SK-N-SH (cell line): ENCODE measurements around the gene NXPH4. TPM values are rescaled to one million over a fixed set of nuclear protein-coding genes. Genes with fewer than 3 reads are reported as not detected.

Source experiments
- CTCF ChIA-PET: fragments of 300-600, 350-600 bp; formaldehyde crosslinking; extraction: SDS; loops from one replicate; lab custom pipeline; 2021; lab: Yijun Ruan, JAX
- POLR2A ChIA-PET: fragments of 350-600 bp; sonication (Branson Sonifier 250); formaldehyde crosslinking; extraction: SDS; loops from one replicate; lab custom pipeline; 2020; ENCODE audit warnings: antibody characterized with exemption, inconsistent platforms; lab: Yijun Ruan, JAX
- DNase-seq: peaks from one replicate; pipeline ENCODE4 v3.0.0; 2012
- H2AFZ ChIP-seq: fragments of 200-600 bp; sonication (generic); 2 replicates; pipeline ENCODE4 v1.8.1; 2016; ENCODE audit warnings: antibody characterized with exemption, mild to moderate bottlenecking, low read depth
- H3F3A ChIP-seq: fragments of 200-600 bp; sonication (generic); replicated peaks from 2 replicates; pipeline ENCODE3; 2016; ENCODE audit warnings: antibody characterized with exemption, mild to moderate bottlenecking; ENCODE audit not compliant: insufficient read depth
- H3K27ac ChIP-seq, 2 experiments: fragments of 200-500 bp in 1 of 2; fragments of 200-600 bp in 1 of 2; sonication (Bioruptor generic) in 1 of 2; sonication (generic), shearing (Covaris generic) in 1 of 2; 2 replicates each; pipeline versions ENCODE4 v1.5.1 to v1.6.1; 2014 to 2016; ENCODE audit warnings: low read depth in 2 of 2, inconsistent platforms in 1 of 2, low read length in 1 of 2, mild to moderate bottlenecking in 1 of 2, mixed read lengths in 1 of 2
- H3K27me3 ChIP-seq: fragments of 200-600 bp; sonication (generic), shearing (Covaris generic); 2 replicates; pipeline ENCODE4 v1.6.1; 2016; ENCODE audit warnings: mixed run types; ENCODE audit not compliant: insufficient read depth
- H3K36me3 ChIP-seq, 2 experiments: fragments of 200-500 bp in 1 of 2; fragments of 200-600 bp in 1 of 2; sonication (Bioruptor generic) in 1 of 2; sonication (generic) in 1 of 2; replicated peaks in 1 of 2; 2 replicates each; pipeline versions ENCODE3 to v1.5.1; 2014 to 2016; ENCODE audit warnings: low read length in 1 of 2, mild to moderate bottlenecking in 1 of 2; ENCODE audit not compliant: insufficient read depth in 2 of 2, control insufficient read depth in 1 of 2
- H3K4me1 ChIP-seq, 2 experiments: fragments of 200-500 bp in 1 of 2; fragments of 200-600 bp in 1 of 2; sonication (Bioruptor generic) in 1 of 2; sonication (generic), shearing (Covaris generic) in 1 of 2; 2 replicates each; pipeline versions ENCODE4 v1.5.1 to v1.6.1; 2014 to 2016; ENCODE audit warnings: low read depth in 1 of 2, low read length in 1 of 2, mixed run types in 1 of 2; ENCODE audit not compliant: insufficient read depth in 2 of 2, control insufficient read depth in 1 of 2
- H3K4me2 ChIP-seq: fragments of 200-600 bp; sonication (generic), shearing (Covaris generic); 2 replicates; pipeline ENCODE4 v1.6.1; 2017; ENCODE audit warnings: mixed run types
- H3K4me3 ChIP-seq, 2 experiments: fragments of 200-500 bp in 1 of 2; fragments of 200-600 bp in 1 of 2; sonication (Bioruptor generic) in 1 of 2; sonication (generic), shearing (Covaris generic) in 1 of 2; 2 replicates each; pipeline versions ENCODE4 v1.5.1 to v1.8.1; 2014 to 2016; ENCODE audit warnings: low read depth in 2 of 2, inconsistent platforms in 1 of 2, low read length in 1 of 2, mild to moderate bottlenecking in 1 of 2, mixed read lengths in 1 of 2, moderate library complexity in 1 of 2
- H3K79me2 ChIP-seq: fragments of 200-600 bp; sonication (generic); 2 replicates; pipeline ENCODE4 v1.8.1; 2017; ENCODE audit warnings: mild to moderate bottlenecking; ENCODE audit not compliant: insufficient read depth
- H3K9ac ChIP-seq: fragments of 200-600 bp; sonication (generic); 2 replicates; pipeline ENCODE4 v1.6.1; 2017; ENCODE audit warnings: mixed run types
- H3K9me2 ChIP-seq: fragments of 200-600 bp; sonication (generic); 2 replicates; pipeline ENCODE4 v1.6.1; 2017; ENCODE audit warnings: mixed run types
- H3K9me3 ChIP-seq: fragments of 200-600 bp; sonication (generic); 2 replicates; pipeline ENCODE4 v1.6.1; 2017; ENCODE audit warnings: mixed run types, mild to moderate bottlenecking, moderate library complexity
- H4K20me1 ChIP-seq: fragments of 200-600 bp; sonication (generic); 2 replicates; pipeline ENCODE4 v1.6.1; 2017; ENCODE audit warnings: mild to moderate bottlenecking, mixed run types; ENCODE audit not compliant: insufficient read depth
- EZH2phosphoT487 ChIP-seq: fragments of 200-600 bp; sonication (generic); IDR thresholded peaks from 2 replicates; pipeline ENCODE4 v1.6.1; 2017; ENCODE audit warnings: low read depth, mixed run types, mild to moderate bottlenecking, antibody characterized with exemption, moderate library complexity, borderline replicate concordance
- FOXJ3 ChIP-seq: sonication (generic); formaldehyde crosslinking; IDR thresholded peaks from 2 replicates; pipeline ENCODE4 v1.5.1; 2020; ENCODE audit warnings: mild to moderate bottlenecking, missing genetic modification reagents
- GABPA ChIP-seq: IDR thresholded peaks from 2 replicates; pipeline ENCODE4 v1.4.0; 2012; ENCODE audit warnings: low read depth, mild to moderate bottlenecking
- GATA2 ChIP-seq: sonication (generic); formaldehyde crosslinking; IDR thresholded peaks from 2 replicates; pipeline ENCODE4 v1.5.0; 2020; ENCODE audit warnings: mild to moderate bottlenecking, missing genetic modification reagents
- JUND ChIP-seq: IDR thresholded peaks from 2 replicates; pipeline ENCODE4 v1.4.0; 2012
- MEF2A ChIP-seq: IDR thresholded peaks from 2 replicates; pipeline ENCODE4 v1.4.0; 2012; ENCODE audit warnings: low read depth, borderline replicate concordance
- NFIC ChIP-seq: IDR thresholded peaks from 2 replicates; pipeline ENCODE4 v1.4.0; 2012; ENCODE audit warnings: borderline replicate concordance
- POLR2AphosphoS5 ChIP-seq: IDR thresholded peaks from 2 replicates; pipeline ENCODE4 v1.6.1; 2012; ENCODE audit warnings: low read depth, low read length
- RFX5 ChIP-seq: IDR thresholded peaks from 2 replicates; pipeline ENCODE4 v1.6.1; 2012; ENCODE audit warnings: mild to moderate bottlenecking, improper control_type of control experiment, low read length
- TAF1 ChIP-seq: IDR thresholded peaks from 2 replicates; pipeline ENCODE4 v1.6.1; 2012; ENCODE audit warnings: low read depth, mild to moderate bottlenecking, low read length, moderate library complexity, borderline replicate concordance
- TEAD4 ChIP-seq: IDR thresholded peaks from 2 replicates; pipeline ENCODE4 v1.4.0; 2012; ENCODE audit warnings: mild to moderate bottlenecking, borderline replicate concordance; ENCODE audit not compliant: insufficient read depth
- YY1 ChIP-seq: IDR thresholded peaks from 2 replicates; pipeline ENCODE4 v1.4.0; 2012; ENCODE audit warnings: low read depth, mild to moderate bottlenecking
- WGBS: methylation state at CpG from one replicate; pipeline ENCODE4 v1.1.6; 2017; ENCODE audit warnings: low lambda C conversion rate; 5-methylcytosine and 5-hydroxymethylcytosine counted together
- polyA plus RNA-seq, 3 experiments: library from polyadenylated mRNA; depleted of rRNA; stranded (reverse); fragments of >200 nt; gene quantifications; 2 replicates each; pipeline ENCODE4 v1.2.3, GENCODE V29; 2012
- TF ChIP-seq, protein P1 (sequence below): IDR thresholded peaks from 2 replicates; pipeline ENCODE4; 2012
- TF ChIP-seq, protein P2 (sequence below): IDR thresholded peaks from 2 replicates; pipeline ENCODE4 v1.4.0; 2012; ENCODE audit warnings: low read depth, borderline replicate concordance
- TF ChIP-seq, protein P3 (sequence below): IDR thresholded peaks from 2 replicates; pipeline ENCODE4 v1.6.1; 2012; ENCODE audit warnings: mild to moderate bottlenecking, low read depth, low read length, moderate library complexity
- TF ChIP-seq, protein P4 (sequence below): fragments of 200-600 bp; sonication (generic); IDR thresholded peaks from 2 replicates; pipeline ENCODE4 v1.6.1; 2017; ENCODE audit warnings: antibody characterized with exemption, mild to moderate bottlenecking, moderate library complexity
- TF ChIP-seq, protein P5 (sequence below): IDR thresholded peaks from 2 replicates; pipeline ENCODE4 v1.4.0; 2012; ENCODE audit warnings: low read depth
- TF ChIP-seq, protein P6 (sequence below): fragments of 150-350 bp; IDR thresholded peaks from 2 replicates; pipeline ENCODE4 v1.6.1; 2016; ENCODE audit warnings: mild to moderate bottlenecking, low read depth, low read length

Gene NXPH4
- polyA plus RNA-seq, 1 of the 3 experiments (the other 2 are of a cell fraction) = 0.31 TPM

DNA sequence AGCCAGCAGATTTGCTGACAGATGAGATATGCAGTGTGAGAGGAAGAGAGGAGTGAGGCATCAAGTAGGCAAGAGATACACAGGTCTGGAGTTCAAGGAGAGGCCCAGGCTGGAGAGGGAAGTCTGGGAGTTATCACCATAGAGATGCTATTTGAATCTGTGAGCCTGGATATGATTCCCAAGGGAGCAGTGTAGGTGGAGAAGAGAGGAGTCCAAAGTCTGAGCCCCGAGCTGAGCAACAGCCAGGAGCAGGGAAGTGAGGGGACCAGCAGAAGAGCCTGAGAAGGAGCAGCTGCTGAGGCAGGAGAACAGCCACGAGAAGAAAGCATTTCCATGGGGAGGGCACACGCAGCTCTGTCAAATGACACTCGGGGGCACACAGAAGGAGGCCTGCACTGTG lies 20.2 kb upstream of the NXPH4 start (continued):
- no peak for TF ChIP-seq MEF2A
- no peak for TF ChIP-seq GATA2

DNA sequence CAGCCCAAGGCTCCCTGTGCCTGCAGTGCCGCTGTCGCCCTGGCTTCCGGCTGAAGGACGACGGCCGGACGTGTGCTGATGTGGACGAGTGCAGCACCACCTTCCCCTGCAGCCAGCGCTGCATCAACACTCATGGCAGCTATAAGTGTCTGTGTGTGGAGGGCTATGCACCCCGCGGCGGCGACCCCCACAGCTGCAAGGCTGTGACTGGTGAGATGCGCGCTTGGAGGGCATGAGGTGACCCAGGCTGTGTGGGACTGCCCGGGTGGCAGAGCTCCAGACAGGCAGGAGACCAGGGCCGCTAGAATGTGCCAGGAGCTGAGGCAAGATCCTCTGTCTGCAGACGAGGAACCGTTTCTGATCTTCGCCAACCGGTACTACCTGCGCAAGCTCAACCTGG lies 19.6 kb upstream of the NXPH4 start:
- WGBS = 91% methylated on average over 21 of the region's 22 CpGs
- CTCF ChIA-PET = interaction anchor here (0.9 to 6.9 kb wide), 5 partner anchors 14 to 44 kb away, joined by 3 to 48 read pairs (median 5); no protein-coding TSS in a partner anchor
- H3K9me2 ChIP-seq = no peaks in the 10 kb centered on the region

DNA sequence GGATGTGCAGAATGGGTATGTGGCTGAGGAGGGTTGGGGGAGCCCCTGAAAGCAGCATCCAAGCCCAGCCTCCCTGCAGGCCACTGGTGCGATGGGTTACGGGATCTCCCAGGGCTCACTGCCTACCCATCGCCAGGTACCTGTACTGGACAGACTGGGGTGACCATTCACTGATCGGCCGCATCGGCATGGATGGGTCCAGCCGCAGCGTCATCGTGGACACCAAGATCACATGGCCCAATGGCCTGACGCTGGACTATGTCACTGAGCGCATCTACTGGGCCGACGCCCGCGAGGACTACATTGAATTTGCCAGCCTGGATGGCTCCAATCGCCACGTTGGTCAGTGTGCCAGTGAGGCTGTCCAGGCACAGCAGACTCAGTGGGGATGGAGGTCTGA lies 18.3 kb upstream of the NXPH4 start:
- H3K27me3 ChIP-seq = no peaks in the 10 kb centered on the region
- 89% methylated on average over 3 of the region's 17 CpGs for WGBS
- CTCF ChIA-PET = interaction anchor here (1.3 to 6.9 kb wide), 4 partner anchors 15 to 87 kb away, joined by 3 to 48 read pairs (median 4); no protein-coding TSS in a partner anchor
- no peaks in the 10 kb centered on the region for H3F3A ChIP-seq
- H3K9ac ChIP-seq = no peak overlapping the region
- H4K20me1 ChIP-seq = no peaks in the 10 kb centered on the region
- DNase-seq = no peak
- peaks cover 0 to 82% of the 10 kb centered on the region in 2 experiments for H3K36me3 ChIP-seq
- no peak overlapping the region for H3K4me2 ChIP-seq
- H3K4me3 ChIP-seq = no peak overlapping the region
- POLR2A ChIA-PET = no interaction called here
- H3K9me3 ChIP-seq = no peaks in the 10 kb centered on the region
- no peaks in the 10 kb centered on the region for H3K79me2 ChIP-seq
- no peaks in the 10 kb centered on the region for H3K9me2 ChIP-seq
- H2AFZ ChIP-seq = no peak overlapping the region
- no peaks in the 10 kb centered on the region for H3K4me1 ChIP-seq
- H3K27ac ChIP-seq = no peak overlapping the region
- TF ChIP-seq, protein P1, sequence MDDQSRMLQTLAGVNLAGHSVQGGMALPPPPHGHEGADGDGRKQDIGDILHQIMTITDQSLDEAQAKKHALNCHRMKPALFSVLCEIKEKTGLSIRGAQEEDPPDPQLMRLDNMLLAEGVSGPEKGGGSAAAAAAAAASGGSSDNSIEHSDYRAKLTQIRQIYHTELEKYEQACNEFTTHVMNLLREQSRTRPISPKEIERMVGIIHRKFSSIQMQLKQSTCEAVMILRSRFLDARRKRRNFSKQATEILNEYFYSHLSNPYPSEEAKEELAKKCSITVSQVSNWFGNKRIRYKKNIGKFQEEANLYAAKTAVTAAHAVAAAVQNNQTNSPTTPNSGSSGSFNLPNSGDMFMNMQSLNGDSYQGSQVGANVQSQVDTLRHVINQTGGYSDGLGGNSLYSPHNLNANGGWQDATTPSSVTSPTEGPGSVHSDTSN = no peak
- TF ChIP-seq, protein P2, sequence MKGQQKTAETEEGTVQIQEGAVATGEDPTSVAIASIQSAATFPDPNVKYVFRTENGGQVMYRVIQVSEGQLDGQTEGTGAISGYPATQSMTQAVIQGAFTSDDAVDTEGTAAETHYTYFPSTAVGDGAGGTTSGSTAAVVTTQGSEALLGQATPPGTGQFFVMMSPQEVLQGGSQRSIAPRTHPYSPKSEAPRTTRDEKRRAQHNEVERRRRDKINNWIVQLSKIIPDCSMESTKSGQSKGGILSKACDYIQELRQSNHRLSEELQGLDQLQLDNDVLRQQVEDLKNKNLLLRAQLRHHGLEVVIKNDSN = no peak
- no peak for TF ChIP-seq FOXJ3 (CRISPR knock-in tag)
- TF ChIP-seq, protein P3, sequence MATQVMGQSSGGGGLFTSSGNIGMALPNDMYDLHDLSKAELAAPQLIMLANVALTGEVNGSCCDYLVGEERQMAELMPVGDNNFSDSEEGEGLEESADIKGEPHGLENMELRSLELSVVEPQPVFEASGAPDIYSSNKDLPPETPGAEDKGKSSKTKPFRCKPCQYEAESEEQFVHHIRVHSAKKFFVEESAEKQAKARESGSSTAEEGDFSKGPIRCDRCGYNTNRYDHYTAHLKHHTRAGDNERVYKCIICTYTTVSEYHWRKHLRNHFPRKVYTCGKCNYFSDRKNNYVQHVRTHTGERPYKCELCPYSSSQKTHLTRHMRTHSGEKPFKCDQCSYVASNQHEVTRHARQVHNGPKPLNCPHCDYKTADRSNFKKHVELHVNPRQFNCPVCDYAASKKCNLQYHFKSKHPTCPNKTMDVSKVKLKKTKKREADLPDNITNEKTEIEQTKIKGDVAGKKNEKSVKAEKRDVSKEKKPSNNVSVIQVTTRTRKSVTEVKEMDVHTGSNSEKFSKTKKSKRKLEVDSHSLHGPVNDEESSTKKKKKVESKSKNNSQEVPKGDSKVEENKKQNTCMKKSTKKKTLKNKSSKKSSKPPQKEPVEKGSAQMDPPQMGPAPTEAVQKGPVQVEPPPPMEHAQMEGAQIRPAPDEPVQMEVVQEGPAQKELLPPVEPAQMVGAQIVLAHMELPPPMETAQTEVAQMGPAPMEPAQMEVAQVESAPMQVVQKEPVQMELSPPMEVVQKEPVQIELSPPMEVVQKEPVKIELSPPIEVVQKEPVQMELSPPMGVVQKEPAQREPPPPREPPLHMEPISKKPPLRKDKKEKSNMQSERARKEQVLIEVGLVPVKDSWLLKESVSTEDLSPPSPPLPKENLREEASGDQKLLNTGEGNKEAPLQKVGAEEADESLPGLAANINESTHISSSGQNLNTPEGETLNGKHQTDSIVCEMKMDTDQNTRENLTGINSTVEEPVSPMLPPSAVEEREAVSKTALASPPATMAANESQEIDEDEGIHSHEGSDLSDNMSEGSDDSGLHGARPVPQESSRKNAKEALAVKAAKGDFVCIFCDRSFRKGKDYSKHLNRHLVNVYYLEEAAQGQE = no peak
- TF ChIP-seq MEF2A = no peak
- TF ChIP-seq POLR2AphosphoS5 = no peak
- TF ChIP-seq EZH2phosphoT487 = no peak
- TF ChIP-seq, protein P4, sequence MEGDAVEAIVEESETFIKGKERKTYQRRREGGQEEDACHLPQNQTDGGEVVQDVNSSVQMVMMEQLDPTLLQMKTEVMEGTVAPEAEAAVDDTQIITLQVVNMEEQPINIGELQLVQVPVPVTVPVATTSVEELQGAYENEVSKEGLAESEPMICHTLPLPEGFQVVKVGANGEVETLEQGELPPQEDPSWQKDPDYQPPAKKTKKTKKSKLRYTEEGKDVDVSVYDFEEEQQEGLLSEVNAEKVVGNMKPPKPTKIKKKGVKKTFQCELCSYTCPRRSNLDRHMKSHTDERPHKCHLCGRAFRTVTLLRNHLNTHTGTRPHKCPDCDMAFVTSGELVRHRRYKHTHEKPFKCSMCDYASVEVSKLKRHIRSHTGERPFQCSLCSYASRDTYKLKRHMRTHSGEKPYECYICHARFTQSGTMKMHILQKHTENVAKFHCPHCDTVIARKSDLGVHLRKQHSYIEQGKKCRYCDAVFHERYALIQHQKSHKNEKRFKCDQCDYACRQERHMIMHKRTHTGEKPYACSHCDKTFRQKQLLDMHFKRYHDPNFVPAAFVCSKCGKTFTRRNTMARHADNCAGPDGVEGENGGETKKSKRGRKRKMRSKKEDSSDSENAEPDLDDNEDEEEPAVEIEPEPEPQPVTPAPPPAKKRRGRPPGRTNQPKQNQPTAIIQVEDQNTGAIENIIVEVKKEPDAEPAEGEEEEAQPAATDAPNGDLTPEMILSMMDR = no peak
- TF ChIP-seq YY1 = no peak
- TF ChIP-seq GABPA = no peak
- TF ChIP-seq, protein P5, sequence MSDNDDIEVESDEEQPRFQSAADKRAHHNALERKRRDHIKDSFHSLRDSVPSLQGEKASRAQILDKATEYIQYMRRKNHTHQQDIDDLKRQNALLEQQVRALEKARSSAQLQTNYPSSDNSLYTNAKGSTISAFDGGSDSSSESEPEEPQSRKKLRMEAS = no peak
- TF ChIP-seq, protein P6, sequence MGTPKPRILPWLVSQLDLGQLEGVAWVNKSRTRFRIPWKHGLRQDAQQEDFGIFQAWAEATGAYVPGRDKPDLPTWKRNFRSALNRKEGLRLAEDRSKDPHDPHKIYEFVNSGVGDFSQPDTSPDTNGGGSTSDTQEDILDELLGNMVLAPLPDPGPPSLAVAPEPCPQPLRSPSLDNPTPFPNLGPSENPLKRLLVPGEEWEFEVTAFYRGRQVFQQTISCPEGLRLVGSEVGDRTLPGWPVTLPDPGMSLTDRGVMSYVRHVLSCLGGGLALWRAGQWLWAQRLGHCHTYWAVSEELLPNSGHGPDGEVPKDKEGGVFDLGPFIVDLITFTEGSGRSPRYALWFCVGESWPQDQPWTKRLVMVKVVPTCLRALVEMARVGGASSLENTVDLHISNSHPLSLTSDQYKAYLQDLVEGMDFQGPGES = no peak
- no peak for TF ChIP-seq TEAD4
- TF ChIP-seq TAF1 = no peak
- TF ChIP-seq JUND = no peak
- no peak for TF ChIP-seq NFIC

More for the DNA sequence above, 19.6 kb upstream of the NXPH4 start:
- Histone ChIP-seq H3K4me2 (no peak overlapping the region), H2AFZ (no peak overlapping the region), H3K27me3 (no peaks in the 10 kb centered on the region), H3K9me3 (no peaks in the 10 kb centered on the region), H3K79me2 (no peaks in the 10 kb centered on the region), H3K27ac (no peak overlapping the region), H4K20me1 (no peaks in the 10 kb centered on the region), H3K9ac (no peak overlapping the region), H3K4me1 (no peaks in the 10 kb centered on the region), H3K36me3 (peaks cover 0 to 86% of the 10 kb centered on the region in 2 experiments), H3F3A (no peaks in the 10 kb centered on the region), H3K4me3 (no peak overlapping the region)
- POLR2A ChIA-PET = no interaction called here
- DNase-seq = no peak
- TF ChIP-seq RFX5 (no peak), TEAD4 (no peak)
